ENCODE measurements around the gene ZP4. TPM values are rescaled to one million over a fixed set of nuclear protein-coding genes. Genes with fewer than 3 reads are reported as not detected.

Gene ZP4
- total and polyA plus RNA-seq, 2 of the 13 experiments (the other 11 are each of a cell fraction or from before 2014, with no cell fraction given): not detected

DNA sequence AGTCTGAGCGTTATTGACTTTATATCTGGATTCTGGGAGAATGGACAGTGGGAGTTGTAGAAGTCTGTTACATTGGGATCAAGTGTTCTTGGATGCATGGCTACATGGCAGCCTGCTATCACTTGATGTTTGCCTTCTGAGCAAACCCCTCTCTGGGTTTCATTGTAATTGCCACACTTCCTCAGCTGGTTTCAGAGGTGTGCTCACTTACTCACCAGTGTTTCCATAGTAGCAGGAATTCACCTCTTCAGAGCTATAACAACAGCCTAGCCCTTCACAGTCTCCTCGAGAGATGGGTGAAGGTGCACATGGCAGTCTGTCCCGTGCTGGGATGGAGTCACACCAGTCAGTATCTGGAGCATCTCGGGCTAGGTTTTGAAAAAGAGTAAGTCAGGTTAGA is 2.6 kb downstream of the ZP4 start:
- Histone ChIP-seq H3K27me3 (ENCODE audit: control insufficient read depth in 1 of 2, insufficient read depth in 2 of 2, low read length in 2 of 2) (no peaks in the 10 kb centered on the region), H4K20me1 (ENCODE audit: insufficient read depth, low read length) (no peaks in the 10 kb centered on the region), H3K36me3 (replicated peaks in 1 of 2; ENCODE audit: control insufficient read depth in 1 of 2, insufficient read depth in 2 of 2, low read length in 2 of 2) (no peaks in the 10 kb centered on the region), H3K27ac (ENCODE audit: extremely low read length, insufficient read depth, low read length) (no peak overlapping the region), H3K4me1 (ENCODE audit: insufficient read depth, low read length) (no peaks in the 10 kb centered on the region), H3K9ac (ENCODE audit: insufficient read depth, low read depth, low read length) (no peak overlapping the region), H3K79me2 (ENCODE audit: insufficient read depth, low read length) (no peaks in the 10 kb centered on the region), H3K9me3 (ENCODE audit: low read length) (peaks cover 41% of the 10 kb centered on the region), H2AFZ (ENCODE audit: low read length) (no peak overlapping the region), H3K4me2 (ENCODE audit: low read depth, low read length) (no peak overlapping the region), H3K4me3 (replicated peaks in 1 of 3; ENCODE audit: insufficient read depth in 1 of 3, low read depth in 2 of 3, low read length in 3 of 3) (no peak overlapping the region)
- no TSS peak for BruUV-seq (replicated peaks)
- ChIA-PET CTCF (ENCODE audit: low intra/inter-chr PET ratio, low total read pairs) (no interaction called here), POLR2A (no interaction called here)
- in situ Hi-C loops (cut with HindIII; ENCODE audit: extremely low pct_ligation_motif_present, low pct_unique_long_range_greater_than_20kb) (no loop called here), intact Hi-C loops (cut with micrococcal nuclease; ENCODE audit: unreplicated experiment) (no loop called here)
- TF ChIP-seq, protein P1, sequence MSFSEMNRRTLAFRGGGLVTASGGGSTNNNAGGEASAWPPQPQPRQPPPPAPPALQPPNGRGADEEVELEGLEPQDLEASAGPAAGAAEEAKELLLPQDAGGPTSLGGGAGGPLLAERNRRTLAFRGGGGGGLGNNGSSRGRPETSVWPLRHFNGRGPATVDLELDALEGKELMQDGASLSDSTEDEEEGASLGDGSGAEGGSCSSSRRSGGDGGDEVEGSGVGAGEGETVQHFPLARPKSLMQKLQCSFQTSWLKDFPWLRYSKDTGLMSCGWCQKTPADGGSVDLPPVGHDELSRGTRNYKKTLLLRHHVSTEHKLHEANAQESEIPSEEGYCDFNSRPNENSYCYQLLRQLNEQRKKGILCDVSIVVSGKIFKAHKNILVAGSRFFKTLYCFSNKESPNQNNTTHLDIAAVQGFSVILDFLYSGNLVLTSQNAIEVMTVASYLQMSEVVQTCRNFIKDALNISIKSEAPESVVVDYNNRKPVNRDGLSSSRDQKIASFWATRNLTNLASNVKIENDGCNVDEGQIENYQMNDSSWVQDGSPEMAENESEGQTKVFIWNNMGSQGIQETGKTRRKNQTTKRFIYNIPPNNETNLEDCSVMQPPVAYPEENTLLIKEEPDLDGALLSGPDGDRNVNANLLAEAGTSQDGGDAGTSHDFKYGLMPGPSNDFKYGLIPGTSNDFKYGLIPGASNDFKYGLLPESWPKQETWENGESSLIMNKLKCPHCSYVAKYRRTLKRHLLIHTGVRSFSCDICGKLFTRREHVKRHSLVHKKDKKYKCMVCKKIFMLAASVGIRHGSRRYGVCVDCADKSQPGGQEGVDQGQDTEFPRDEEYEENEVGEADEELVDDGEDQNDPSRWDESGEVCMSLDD (CRISPR knock-in tag; IDR thresholded peaks at IDR 0.05; ENCODE audit: borderline replicate concordance): no peak
- TF ChIP-seq ZNF468 (CRISPR knock-in tag; IDR thresholded peaks at IDR 0.05): no peak
- no peak for TF ChIP-seq NR1H2 (CRISPR knock-in tag; IDR thresholded peaks at IDR 0.05; ENCODE audit: borderline replicate concordance, low read depth)
- no peak for TF ChIP-seq HDAC6 (IDR thresholded peaks at IDR 0.05; ENCODE audit: low read depth, low read length)
- TF ChIP-seq SNAI1 (CRISPR knock-in tag; IDR thresholded peaks at IDR 0.05; ENCODE audit: borderline replicate concordance): no peak
- TF ChIP-seq, protein P2, sequence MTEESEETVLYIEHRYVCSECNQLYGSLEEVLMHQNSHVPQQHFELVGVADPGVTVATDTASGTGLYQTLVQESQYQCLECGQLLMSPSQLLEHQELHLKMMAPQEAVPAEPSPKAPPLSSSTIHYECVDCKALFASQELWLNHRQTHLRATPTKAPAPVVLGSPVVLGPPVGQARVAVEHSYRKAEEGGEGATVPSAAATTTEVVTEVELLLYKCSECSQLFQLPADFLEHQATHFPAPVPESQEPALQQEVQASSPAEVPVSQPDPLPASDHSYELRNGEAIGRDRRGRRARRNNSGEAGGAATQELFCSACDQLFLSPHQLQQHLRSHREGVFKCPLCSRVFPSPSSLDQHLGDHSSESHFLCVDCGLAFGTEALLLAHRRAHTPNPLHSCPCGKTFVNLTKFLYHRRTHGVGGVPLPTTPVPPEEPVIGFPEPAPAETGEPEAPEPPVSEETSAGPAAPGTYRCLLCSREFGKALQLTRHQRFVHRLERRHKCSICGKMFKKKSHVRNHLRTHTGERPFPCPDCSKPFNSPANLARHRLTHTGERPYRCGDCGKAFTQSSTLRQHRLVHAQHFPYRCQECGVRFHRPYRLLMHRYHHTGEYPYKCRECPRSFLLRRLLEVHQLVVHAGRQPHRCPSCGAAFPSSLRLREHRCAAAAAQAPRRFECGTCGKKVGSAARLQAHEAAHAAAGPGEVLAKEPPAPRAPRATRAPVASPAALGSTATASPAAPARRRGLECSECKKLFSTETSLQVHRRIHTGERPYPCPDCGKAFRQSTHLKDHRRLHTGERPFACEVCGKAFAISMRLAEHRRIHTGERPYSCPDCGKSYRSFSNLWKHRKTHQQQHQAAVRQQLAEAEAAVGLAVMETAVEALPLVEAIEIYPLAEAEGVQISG (CRISPR knock-in tag; IDR thresholded peaks at IDR 0.05): no peak
- no peak for ATAC-seq
- WGBS (ENCODE audit: low lambda C conversion rate): 0% methylated on average over 2 of the region's 4 CpGs
- no peak for DNase-seq (ENCODE audit: low spot score)
- no peak for FAIRE-seq

Data from HepG2 (cell line).